DMS53 treated with DMSO at 0.1 percent for 48 hours (cell line): ENCODE data around the gene ZNF117.
"Not testable (repeated sequence)": the region's sequence is repeated elsewhere in the genome, so short reads cannot be mapped to it uniquely, and the experiment has no call there.

Experiments used
- DNase-seq: peaks from one replicate; lab custom pipeline; 2025; ENCODE audit not compliant: unreplicated experiment; lab: John Stamatoyannopoulos, UW

ZNF117 gene

DNA sequence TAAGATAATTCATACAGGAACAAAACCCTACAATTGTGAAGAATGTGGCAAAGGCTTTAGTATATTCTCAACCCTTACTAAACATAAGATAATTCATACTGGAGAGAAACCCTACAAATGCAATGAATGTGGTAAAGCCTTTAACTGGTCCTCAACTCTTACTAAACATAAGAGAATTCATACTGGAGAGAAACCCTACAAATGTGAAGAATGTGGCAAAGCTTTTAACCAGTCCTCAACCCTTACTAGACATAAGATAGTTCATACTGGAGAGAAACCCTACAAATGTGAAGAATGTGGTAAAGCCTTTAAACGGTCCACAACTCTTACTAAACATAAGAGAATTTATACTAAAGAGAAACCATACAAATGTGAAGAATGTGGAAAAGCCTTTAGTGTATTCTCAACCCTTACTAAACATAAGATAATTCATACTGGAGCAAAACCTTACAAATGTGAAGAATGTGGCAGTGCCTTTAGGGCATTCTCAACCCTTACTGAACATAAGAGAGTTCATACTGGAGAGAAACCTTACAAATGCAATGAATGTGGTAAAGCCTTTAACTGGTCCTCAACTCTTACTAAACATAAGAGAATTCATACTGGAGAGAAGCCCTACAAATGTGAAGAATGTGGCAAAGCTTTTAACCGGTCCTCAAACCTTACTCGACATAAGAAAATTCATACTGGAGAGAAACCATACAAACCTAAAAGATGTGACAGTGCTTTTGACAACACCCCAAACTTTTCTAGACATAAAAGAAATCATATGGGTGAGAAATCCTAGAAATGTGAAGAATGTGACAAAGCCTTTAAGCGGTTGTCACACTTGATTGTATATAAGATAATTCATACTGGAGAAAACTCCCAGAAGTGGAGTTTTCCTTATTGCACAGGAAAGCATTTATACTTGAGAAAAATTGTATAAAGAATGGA is 62.3 kb downstream of the ZNF117 start:
- not testable (repeated sequence) for DNase-seq
